IMR-90 (cell line): ENCODE results near the gene TSEN15. TPM values are rescaled to one million over a fixed set of nuclear protein-coding genes. Genes with fewer than 3 reads are reported as not detected.

Source experiments
- ATAC-seq: fragments of 200-7000 bp; cut with Tn5 transposase; 2 replicates; pipeline ENCODE4 v1.9.1; 2020; ENCODE audit warnings: low read depth, mild to moderate bottlenecking, moderate library complexity
- BruUV-seq: library from RNA; stranded (reverse); fragments of 400-500 nt; replicated peaks from 2 replicates; lab custom pipeline; 2021; lab: Mats Ljungman, UMichigan
- CTCF ChIA-PET: fragments of 300-600 bp; formaldehyde crosslinking; extraction: SDS; loops from one replicate; lab custom pipeline; 2021; ENCODE audit warnings: antibody characterized with exemption; lab: Yijun Ruan, JAX
- POLR2A ChIA-PET: fragments of 300-600 bp; sonication (Branson Sonifier 250); formaldehyde crosslinking; loops from one replicate; lab custom pipeline; 2022; ENCODE audit warnings: antibody characterized with exemption; ENCODE audit not compliant: unreplicated experiment; lab: Charles Lee
- DNase-seq: peaks from one replicate; pipeline ENCODE4 v3.0.0; 2013
- H2AFZ ChIP-seq: replicated peaks from 2 replicates; pipeline ENCODE3; 2013; ENCODE audit warnings: low read length, mild to moderate bottlenecking; ENCODE audit not compliant: poor library complexity
- H2AK5ac ChIP-seq: 2 replicates; pipeline ENCODE4 v1.6.1; 2013; ENCODE audit warnings: low read depth, low read length, inconsistent platforms
- H2AK9ac ChIP-seq: replicated peaks from 2 replicates; pipeline ENCODE3; 2013; ENCODE audit warnings: mild to moderate bottlenecking, low read depth, low read length, moderate library complexity; ENCODE audit not compliant: poor library complexity
- H2BK120ac ChIP-seq: 2 replicates; pipeline ENCODE4 v1.6.1; 2013; ENCODE audit warnings: low read depth, low read length, inconsistent platforms
- H2BK15ac ChIP-seq: 3 replicates; pipeline ENCODE4 v1.6.1; 2013; ENCODE audit warnings: low read depth, low read length, inconsistent platforms
- H2BK20ac ChIP-seq: 2 replicates; pipeline ENCODE4 v1.6.1; 2013; ENCODE audit warnings: low read depth, mild to moderate bottlenecking, inconsistent platforms, low read length, moderate library complexity
- H2BK5ac ChIP-seq: 2 replicates; pipeline ENCODE4 v1.6.1; 2013; ENCODE audit warnings: mild to moderate bottlenecking, low read depth, low read length, inconsistent platforms; ENCODE audit not compliant: poor library complexity, severe bottlenecking
- H3K14ac ChIP-seq: replicated peaks from 2 replicates; pipeline ENCODE4 v1.6.1; 2013; ENCODE audit warnings: low read depth, low read length, inconsistent platforms
- H3K18ac ChIP-seq: 2 replicates; pipeline ENCODE4 v1.6.1; 2013; ENCODE audit warnings: low read depth, low read length, control low read depth
- H3K23ac ChIP-seq: 2 replicates; pipeline ENCODE4 v1.6.1; 2013; ENCODE audit warnings: low read depth, low read length, inconsistent platforms
- H3K27ac ChIP-seq: 2 replicates; pipeline ENCODE4 v1.5.1; 2013; ENCODE audit warnings: mild to moderate bottlenecking, control low read depth, low read length; ENCODE audit not compliant: insufficient read depth
- H3K27me3 ChIP-seq: 2 replicates; pipeline ENCODE4 v1.6.1; 2013; ENCODE audit warnings: low read length; ENCODE audit not compliant: control insufficient read depth, insufficient read depth
- H3K36me3 ChIP-seq: 2 replicates; pipeline ENCODE4 v1.6.1; 2013; ENCODE audit warnings: low read length, mixed read lengths; ENCODE audit not compliant: control insufficient read depth, insufficient read depth
- H3K4ac ChIP-seq: 2 replicates; pipeline ENCODE4 v1.6.1; 2013; ENCODE audit warnings: low read depth, low read length, inconsistent platforms
- H3K4me1 ChIP-seq: 2 replicates; pipeline ENCODE4 v1.6.1; 2013; ENCODE audit warnings: low read length, mixed read lengths; ENCODE audit not compliant: control insufficient read depth, insufficient read depth
- H3K4me2 ChIP-seq: 2 replicates; pipeline ENCODE4 v1.6.1; 2013; ENCODE audit warnings: low read depth, mild to moderate bottlenecking, control low read depth, low read length, moderate library complexity
- H3K4me3 ChIP-seq: 2 replicates; pipeline ENCODE4 v1.5.1; 2013; ENCODE audit warnings: low read depth, mild to moderate bottlenecking, control low read depth, low read length, moderate library complexity; ENCODE audit not compliant: insufficient read depth
- H3K56ac ChIP-seq: 2 replicates; pipeline ENCODE4 v1.6.1; 2013; ENCODE audit warnings: low read length, inconsistent platforms; ENCODE audit not compliant: insufficient read depth; ENCODE audit errors: extremely low read depth
- H3K79me1 ChIP-seq, 2 experiments: 2 replicates each; pipeline ENCODE4 v1.6.1; 2013; ENCODE audit warnings: low read length in 2 of 2, inconsistent platforms in 1 of 2, low read depth in 1 of 2
- H3K9ac ChIP-seq: 2 replicates; pipeline ENCODE4 v1.6.1; 2013; ENCODE audit warnings: low read depth, low read length, control low read depth
- H3K9me1 ChIP-seq: 2 replicates; pipeline ENCODE4 v1.6.1; 2013; ENCODE audit warnings: low read length, inconsistent platforms; ENCODE audit not compliant: insufficient read depth
- H3K9me3 ChIP-seq: 2 replicates; pipeline ENCODE4 v1.6.1; 2013; ENCODE audit warnings: low read length; ENCODE audit not compliant: control insufficient read depth, insufficient read depth
- H4K20me1 ChIP-seq: 2 replicates; pipeline ENCODE4 v1.6.1; 2013; ENCODE audit warnings: low read length, inconsistent platforms; ENCODE audit not compliant: insufficient read depth
- H4K5ac ChIP-seq: 2 replicates; pipeline ENCODE4 v1.6.1; 2013; ENCODE audit warnings: mild to moderate bottlenecking, low read depth, low read length, control low read depth
- H4K8ac ChIP-seq, 2 experiments: 2 replicates each; pipeline ENCODE4 v1.6.1; 2013; ENCODE audit warnings: low read depth in 2 of 2, low read length in 2 of 2, control low read depth in 1 of 2, inconsistent platforms in 1 of 2
- H4K91ac ChIP-seq: 2 replicates; pipeline ENCODE4 v1.6.1; 2013; ENCODE audit warnings: low read depth, low read length, inconsistent platforms; ENCODE audit not compliant: insufficient read depth
- BHLHE40 ChIP-seq: fragments of 150-350 bp; IDR thresholded peaks from 2 replicates; pipeline ENCODE4 v1.6.1; 2016; ENCODE audit warnings: mild to moderate bottlenecking, low read depth, low read length
- CEBPB ChIP-seq: IDR thresholded peaks from 2 replicates; pipeline ENCODE4 v1.6.1; 2012; ENCODE audit warnings: low read depth, low read length, improper control_type of control experiment
- CHD1 ChIP-seq: IDR thresholded peaks from 2 replicates; pipeline ENCODE4 v1.6.1; 2012; ENCODE audit warnings: low read depth, low read length, improper control_type of control experiment
- CTCF ChIP-seq: conservative IDR thresholded peaks from 2 replicates; pipeline ENCODE4 v1.5.1; 2012; ENCODE audit warnings: mild to moderate bottlenecking, low read depth, low read length, improper control_type of control experiment
- ELK1 ChIP-seq: fragments of 150-350 bp; IDR thresholded peaks from 2 replicates; pipeline ENCODE4 v1.6.1; 2016; ENCODE audit warnings: low read depth, mild to moderate bottlenecking, low read length, moderate library complexity, borderline replicate concordance
- FOS ChIP-seq: fragments of 150-350 bp; IDR thresholded peaks from 2 replicates; pipeline ENCODE4 v1.6.1; 2016; ENCODE audit warnings: low read depth, low read length
- MAFK ChIP-seq: IDR thresholded peaks from 2 replicates; pipeline ENCODE4 v1.6.1; 2012; ENCODE audit warnings: low read depth, low read length, improper control_type of control experiment
- MAZ ChIP-seq: IDR thresholded peaks from 2 replicates; pipeline ENCODE4 v1.6.1; 2012; ENCODE audit warnings: low read depth, mild to moderate bottlenecking, low read length, improper control_type of control experiment, moderate library complexity, borderline replicate concordance
- MXI1 ChIP-seq: IDR thresholded peaks from 2 replicates; pipeline ENCODE4 v1.6.1; 2012; ENCODE audit warnings: low read depth, mild to moderate bottlenecking, low read length, moderate library complexity, borderline replicate concordance
- NFE2L2 ChIP-seq: fragments of 150-350 bp; IDR thresholded peaks from 2 replicates; pipeline ENCODE4 v1.6.1; 2016; ENCODE audit warnings: low read depth, mild to moderate bottlenecking, low read length
- POLR2A ChIP-seq: IDR thresholded peaks from 2 replicates; pipeline ENCODE4 v1.6.1; 2012; ENCODE audit warnings: mild to moderate bottlenecking, low read depth, low read length
- RAD21 ChIP-seq: IDR thresholded peaks from 2 replicates; pipeline ENCODE4 v1.6.1; 2012; ENCODE audit warnings: low read length, improper control_type of control experiment
- RCOR1 ChIP-seq: IDR thresholded peaks from 2 replicates; pipeline ENCODE4 v1.6.1; 2012; ENCODE audit warnings: mild to moderate bottlenecking, low read length, improper control_type of control experiment; ENCODE audit not compliant: insufficient replicate concordance
- RFX5 ChIP-seq: IDR thresholded peaks from 2 replicates; pipeline ENCODE4 v1.8.0; 2012; ENCODE audit warnings: low read depth, mild to moderate bottlenecking, low read length, moderate library complexity
- SMC3 ChIP-seq: fragments of 150-350 bp; IDR thresholded peaks from 2 replicates; pipeline ENCODE4 v1.6.1; 2016; ENCODE audit warnings: low read depth, mild to moderate bottlenecking, antibody characterized with exemption, low read length, moderate library complexity
- USF2 ChIP-seq: fragments of 150-350 bp; IDR thresholded peaks from 2 replicates; pipeline ENCODE4 v1.6.1; 2017; ENCODE audit warnings: mild to moderate bottlenecking, antibody characterized with exemption, low read length, low read depth
- WGBS, 2 experiments: methylation state at CpG; one replicate each; pipeline versions ENCODE4 v1.1.5 to v1.1.7; 2013; ENCODE audit warnings: missing lambda C conversion rate in 2 of 2; ENCODE audit not compliant: insufficient read length in 1 of 2; ENCODE audit errors: extremely low coverage in 2 of 2; 5-methylcytosine and 5-hydroxymethylcytosine counted together
- dilution Hi-C: fragments of 300-500 bp; cut with HindIII; formaldehyde crosslinking; loops from one replicate; pipeline ENCODE4 v1.14.3; 2018; ENCODE audit warnings: low sequenced_read_pairs; ENCODE audit not compliant: unreplicated experiment
- in situ Hi-C: fragments of 300-500 bp; cut with MboI; formaldehyde crosslinking; loops from 3 replicates; pipeline ENCODE4 v1.14.3; 2019; ENCODE audit warnings: low sequenced_read_pairs, inconsistent platforms, mixed read lengths
- intact Hi-C: fragments of 100-400 bp; cut with micrococcal nuclease; formaldehyde crosslinking; loops from 2 replicates; pipeline ENCODE4 v1.10.0; 2022
- polyA plus RNA-seq, 3 experiments: library from polyadenylated mRNA; depleted of rRNA; stranded (reverse); fragments of >200 nt; gene quantifications; 2 replicates each; pipeline ENCODE4 v1.2.3, GENCODE V29; 2012; ENCODE audit warnings: low replicate concordance in 1 of 3
- total RNA-seq: library from RNA; depleted of rRNA; stranded (reverse); fragments of >200 nt; gene quantifications from 2 replicates; pipeline ENCODE4 v1.2.3, GENCODE V29; 2012

The TSEN15 gene
- total and polyA plus RNA-seq, 2 of the 4 experiments (the other 2 are of a cell fraction), result 32.4 to 45.0 TPM

GRCh38 chr1:184051138-184051484 is 419 bp upstream of the TSEN15 start:
- Histone ChIP-seq H3K27me3 (no peaks in the 10 kb centered on the region), H3K56ac (peak overlapping the region; percentile 98), H3K9me3 (no peaks in the 10 kb centered on the region), H3K27ac (peak overlapping the region; percentile 98), H3K18ac (peak overlapping the region; percentile 93), H2BK15ac (peak overlapping the region; percentile 95), H3K14ac (peak overlapping the region; percentile 98), H4K8ac (peak overlapping the region; percentile 96), H3K9me1 (no peaks in the 10 kb centered on the region), H4K20me1 (no peaks in the 10 kb centered on the region), H2AK5ac (peak overlapping the region; percentile 81), H3K4me3 (peak overlapping the region; percentile 59), H3K79me1 (peaks cover 14 to 38% of the 10 kb centered on the region in 2 experiments), H4K5ac (peak overlapping the region; percentile 99), H3K23ac (peak overlapping the region; percentile 93), H3K4me1 (peaks cover 10% of the 10 kb centered on the region; the same call in 1 of the 2 replicates), H2BK5ac (peak overlapping the region; percentile 93), H2BK20ac (peak overlapping the region; percentile 91), H2BK120ac (peak overlapping the region; percentile 96), H3K9ac (peak overlapping the region; percentile 99), H3K4ac (peak overlapping the region; percentile 97), H2AFZ (peak overlapping the region; percentile 97), H2AK9ac (peak overlapping the region; percentile 86), H4K91ac (peak overlapping the region; percentile 98), H3K4me2 (peak overlapping the region; percentile 98), H3K36me3 (peaks cover 4% of the 10 kb centered on the region; the same call in 1 of the 2 replicates)
- CTCF ChIA-PET, result interaction anchor here (1.3 kb wide), 1 partner anchor 395 kb away, joined by 3 read pairs; no protein-coding TSS in a partner anchor
- DNase-seq (no peak), ATAC-seq (peak; percentile 18)
- POLR2A ChIA-PET, result interaction anchor here (0.6 to 1.6 kb wide), 6 partner anchors 9 to 548 kb away, joined by 3 to 9 read pairs (median 4); no protein-coding TSS in a partner anchor
- BruUV-seq, result no TSS peak
- WGBS, 2 experiments, result 0% methylated on average over 2 of the region's 6 CpGs; no CpG with 5 or more reads in 1 of the 2 experiments
- intact Hi-C loops (loop anchor here (1.0 to 10.0 kb wide), 3 partner anchors 95 to 416 kb away; partner anchors contain the start of gene ARPC5), in situ Hi-C loops (no loop called here), dilution Hi-C loops (no loop called here)
- TF ChIP-seq CHD1 (no peak), MAFK (no peak), FOS (no peak), RFX5 (no peak), CEBPB (no peak), MXI1 (no peak), SMC3 (no peak), POLR2A (no peak), USF2 (no peak), NFE2L2 (no peak), RCOR1 (no peak), CTCF (no peak), RAD21 (no peak), MAZ (no peak), ELK1 (no peak), BHLHE40 (no peak)
